DOHH2 (cell line): Measurements from ENCODE around the gene BROX.

ENCODE experiments used
- H3F3A ChIP-seq: fragments of 200-600 bp; sonication (generic), shearing (Covaris generic); 2 replicates; pipeline ENCODE4 v1.6.0; 2016; ENCODE audit warnings: antibody characterized with exemption, mild to moderate bottlenecking; ENCODE audit not compliant: control insufficient read depth, insufficient read depth
- H3K27ac ChIP-seq: fragments of 200-600 bp; sonication (generic); 2 replicates; pipeline ENCODE4 v1.5.1; 2014; ENCODE audit warnings: low read depth, mild to moderate bottlenecking, low read length, moderate library complexity
- H3K27me3 ChIP-seq: fragments of 200-600 bp; sonication (generic); 2 replicates; pipeline ENCODE4 v1.6.1; 2014; ENCODE audit warnings: mild to moderate bottlenecking, low read length, mixed read lengths; ENCODE audit not compliant: control insufficient read depth
- H3K36me3 ChIP-seq: fragments of 200-600 bp; sonication (generic); 2 replicates; pipeline ENCODE4 v1.6.1; 2014; ENCODE audit warnings: mild to moderate bottlenecking, low read length, moderate library complexity, mixed read lengths; ENCODE audit not compliant: control insufficient read depth
- H3K4me1 ChIP-seq: fragments of 200-600 bp; sonication (generic); 2 replicates; pipeline ENCODE4 v1.6.1; 2014; ENCODE audit warnings: mild to moderate bottlenecking, low read length, mixed read lengths; ENCODE audit not compliant: control insufficient read depth
- H3K4me2 ChIP-seq: fragments of 200-600 bp; sonication (generic); 2 replicates; pipeline ENCODE4 v1.6.0; 2014; ENCODE audit warnings: mild to moderate bottlenecking, low read length, moderate library complexity
- H3K4me3 ChIP-seq: fragments of 200-600 bp; sonication (generic); 2 replicates; pipeline ENCODE4 v1.5.1; 2014; ENCODE audit warnings: mild to moderate bottlenecking, low read length, mixed read lengths
- H3K79me2 ChIP-seq: fragments of 200-600 bp; sonication (generic); 2 replicates; pipeline ENCODE4 v1.6.1; 2014; ENCODE audit warnings: mild to moderate bottlenecking, low read length, mixed read lengths; ENCODE audit not compliant: control insufficient read depth
- H3K9me2 ChIP-seq: fragments of 200-600 bp; sonication (generic); replicated peaks from 2 replicates; pipeline ENCODE4 v1.6.1; 2014; ENCODE audit warnings: mild to moderate bottlenecking, low read length, mixed read lengths; ENCODE audit not compliant: control insufficient read depth
- H3K9me3 ChIP-seq: fragments of 200-600 bp; sonication (generic); 2 replicates; pipeline ENCODE4 v1.6.1; 2014; ENCODE audit warnings: antibody characterized with exemption, low read length, mixed read lengths; ENCODE audit not compliant: control insufficient read depth, insufficient read depth
- H4K20me1 ChIP-seq: fragments of 200-600 bp; sonication (generic); 2 replicates; pipeline ENCODE4 v1.6.0; 2014; ENCODE audit warnings: low read depth, mild to moderate bottlenecking, antibody characterized with exemption, low read length, moderate library complexity; ENCODE audit not compliant: control insufficient read depth, insufficient read depth
- EZH2phosphoT487 ChIP-seq: fragments of 200-600 bp; sonication (generic); IDR thresholded peaks from 2 replicates; pipeline ENCODE4 v1.6.1; 2017; ENCODE audit warnings: borderline replicate concordance, mild to moderate bottlenecking, antibody characterized with exemption, low read length, moderate library complexity, mixed read lengths
- TF ChIP-seq, protein P1 (sequence below): fragments of 200-600 bp; sonication (generic); IDR thresholded peaks from one replicate; pipeline ENCODE4 v1.5.1; 2014; ENCODE audit warnings: antibody characterized with exemption, mild to moderate bottlenecking, low read depth, low read length; ENCODE audit not compliant: poor library complexity, severe bottlenecking

The BROX gene

DNA sequence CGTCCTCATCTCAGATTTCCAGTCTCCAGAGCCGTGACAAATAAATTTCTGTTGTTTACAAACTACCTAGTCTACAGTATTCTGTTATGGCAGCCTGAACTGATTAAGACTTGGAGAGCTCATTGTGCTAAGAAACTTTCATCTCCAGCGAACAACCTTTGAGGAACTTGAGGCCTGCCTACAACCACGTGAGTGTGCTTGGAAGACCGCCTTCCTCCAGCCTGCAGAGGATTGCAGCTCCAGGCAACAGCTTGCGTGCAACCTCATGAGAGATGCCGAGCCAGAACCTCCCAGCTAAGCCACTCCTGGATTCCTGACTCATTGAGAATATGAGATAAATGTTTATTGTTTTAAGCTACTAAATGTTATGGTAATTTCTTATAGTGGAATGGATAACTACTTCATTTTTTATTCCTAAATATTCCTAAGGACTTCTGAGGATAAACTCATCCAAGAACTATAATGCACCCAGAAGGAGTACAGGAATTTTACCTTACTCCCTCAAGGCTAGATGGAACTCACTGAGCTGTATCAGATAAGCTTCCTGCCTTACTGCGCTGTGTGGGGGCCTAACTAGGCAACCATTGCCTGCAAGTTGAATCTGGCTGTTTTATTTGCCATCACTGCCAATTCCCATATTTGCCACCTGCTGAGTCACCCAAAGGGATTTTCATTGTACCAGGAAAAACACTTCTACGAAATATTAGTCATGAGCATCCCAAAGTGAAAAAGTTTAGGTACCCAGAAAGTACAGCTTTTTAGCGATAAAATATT lies 42.2 kb downstream of the BROX start:
- no peaks in the 10 kb centered on the region for H3K9me2 ChIP-seq
- H4K20me1 ChIP-seq, result no peaks in the 10 kb centered on the region
- H3K36me3 ChIP-seq, result no peaks in the 10 kb centered on the region
- no peaks in the 10 kb centered on the region for H3K9me3 ChIP-seq
- no peak for TF ChIP-seq EZH2phosphoT487
- TF ChIP-seq, protein P1, sequence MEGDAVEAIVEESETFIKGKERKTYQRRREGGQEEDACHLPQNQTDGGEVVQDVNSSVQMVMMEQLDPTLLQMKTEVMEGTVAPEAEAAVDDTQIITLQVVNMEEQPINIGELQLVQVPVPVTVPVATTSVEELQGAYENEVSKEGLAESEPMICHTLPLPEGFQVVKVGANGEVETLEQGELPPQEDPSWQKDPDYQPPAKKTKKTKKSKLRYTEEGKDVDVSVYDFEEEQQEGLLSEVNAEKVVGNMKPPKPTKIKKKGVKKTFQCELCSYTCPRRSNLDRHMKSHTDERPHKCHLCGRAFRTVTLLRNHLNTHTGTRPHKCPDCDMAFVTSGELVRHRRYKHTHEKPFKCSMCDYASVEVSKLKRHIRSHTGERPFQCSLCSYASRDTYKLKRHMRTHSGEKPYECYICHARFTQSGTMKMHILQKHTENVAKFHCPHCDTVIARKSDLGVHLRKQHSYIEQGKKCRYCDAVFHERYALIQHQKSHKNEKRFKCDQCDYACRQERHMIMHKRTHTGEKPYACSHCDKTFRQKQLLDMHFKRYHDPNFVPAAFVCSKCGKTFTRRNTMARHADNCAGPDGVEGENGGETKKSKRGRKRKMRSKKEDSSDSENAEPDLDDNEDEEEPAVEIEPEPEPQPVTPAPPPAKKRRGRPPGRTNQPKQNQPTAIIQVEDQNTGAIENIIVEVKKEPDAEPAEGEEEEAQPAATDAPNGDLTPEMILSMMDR, result no peak
- H3K4me3 ChIP-seq, result no peak overlapping the region
- no peaks in the 10 kb centered on the region for H3K27me3 ChIP-seq
- no peaks in the 10 kb centered on the region for H3F3A ChIP-seq
- no peak overlapping the region for H3K27ac ChIP-seq
- H3K79me2 ChIP-seq, result no peaks in the 10 kb centered on the region
- H3K4me1 ChIP-seq, result peaks cover 11% of the 10 kb centered on the region
- no peak overlapping the region for H3K4me2 ChIP-seq

DNA sequence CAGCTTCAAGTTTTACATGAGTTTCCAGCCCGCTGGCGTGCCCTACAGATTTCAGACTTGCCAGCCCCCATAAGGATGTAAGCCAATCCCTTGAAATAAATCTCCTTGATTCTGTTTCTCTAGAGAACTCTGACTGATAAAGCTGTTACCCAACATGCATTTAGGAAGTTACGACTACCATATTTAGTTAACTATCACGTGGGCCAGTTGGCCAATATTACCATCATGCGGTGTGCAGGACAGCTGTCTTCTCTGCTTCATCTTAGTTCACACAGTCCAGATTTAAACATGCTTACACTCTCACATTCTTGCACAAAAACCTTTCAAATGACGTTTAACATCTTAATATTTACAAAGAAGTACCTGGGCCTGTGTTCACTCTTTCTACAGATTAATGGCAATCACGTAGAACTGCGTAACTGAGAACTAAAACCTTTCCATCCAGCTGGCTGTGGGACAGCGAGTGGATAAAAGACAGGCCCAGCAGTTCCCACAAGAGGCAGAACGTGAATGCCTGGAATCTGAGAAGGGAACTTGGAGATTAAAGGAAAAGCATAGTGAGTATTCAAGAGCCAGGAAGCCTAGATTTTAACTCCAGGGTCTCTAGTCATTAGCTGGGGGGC lies 45.4 kb downstream of the BROX start:
- no peaks in the 10 kb centered on the region for H3K36me3 ChIP-seq
- no peaks in the 10 kb centered on the region for H4K20me1 ChIP-seq
- H3K4me2 ChIP-seq, result no peak overlapping the region
- TF ChIP-seq EZH2phosphoT487, result no peak
- TF ChIP-seq, protein P1, result no peak
- no peak overlapping the region for H3K4me3 ChIP-seq
- H3K4me1 ChIP-seq, result no peaks in the 10 kb centered on the region
- H3K9me2 ChIP-seq, result no peaks in the 10 kb centered on the region
- H3F3A ChIP-seq, result no peaks in the 10 kb centered on the region
- H3K27me3 ChIP-seq, result no peaks in the 10 kb centered on the region
- no peaks in the 10 kb centered on the region for H3K9me3 ChIP-seq
- no peak overlapping the region for H3K27ac ChIP-seq
- H3K79me2 ChIP-seq, result no peaks in the 10 kb centered on the region

DNA sequence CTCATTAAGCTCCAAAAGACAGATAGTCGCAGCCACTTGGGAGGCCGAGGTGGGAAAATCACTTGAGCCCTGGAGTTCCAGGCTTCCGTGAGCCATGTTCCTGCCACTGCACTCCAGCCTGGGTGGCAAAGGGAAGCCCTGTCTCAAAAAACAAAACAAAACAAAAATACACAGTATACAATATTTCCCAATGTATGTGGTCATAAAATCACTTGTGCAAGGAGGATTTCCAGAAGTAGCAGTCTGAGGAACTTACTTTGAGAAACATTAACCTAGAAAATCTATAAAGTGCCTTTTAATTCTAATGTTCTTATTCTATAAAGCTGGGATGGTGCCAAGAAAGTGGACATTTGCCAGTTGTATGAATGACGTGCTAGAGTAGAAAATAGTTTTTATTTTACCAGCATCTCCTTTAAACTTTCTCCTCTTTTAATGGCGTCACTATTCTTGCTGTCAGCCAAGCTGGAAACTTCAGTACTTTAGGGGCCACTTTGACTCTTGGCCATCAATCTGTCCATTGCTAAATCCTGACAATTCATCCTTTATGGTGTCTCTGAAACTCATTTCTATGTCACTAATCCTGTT lies 47.2 kb downstream of the BROX start:
- no peak for TF ChIP-seq EZH2phosphoT487
- TF ChIP-seq, protein P1, result no peak

More for the DNA sequence above, 47.2 kb downstream of the BROX start:
- no peaks in the 10 kb centered on the region for H3K9me3 ChIP-seq
- no peaks in the 10 kb centered on the region for H3K79me2 ChIP-seq
- no peaks in the 10 kb centered on the region for H3K9me2 ChIP-seq
- H3K27ac ChIP-seq, result no peak overlapping the region
- no peak overlapping the region for H3K4me2 ChIP-seq
- no peaks in the 10 kb centered on the region for H3K27me3 ChIP-seq
- no peaks in the 10 kb centered on the region for H4K20me1 ChIP-seq
- no peak overlapping the region for H3K4me3 ChIP-seq
- no peaks in the 10 kb centered on the region for H3K4me1 ChIP-seq
- no peaks in the 10 kb centered on the region for H3F3A ChIP-seq
- H3K36me3 ChIP-seq, result no peaks in the 10 kb centered on the region
